Osteocyte (in vitro differentiated cells): ENCODE measurements around the gene PRPF19. TPM values are rescaled to one million over a fixed set of nuclear protein-coding genes. Genes with fewer than 3 reads are reported as not detected.

ENCODE experiments used
- DNase-seq: peaks from one replicate; pipeline ENCODE4 v3.0.0; 2021; ENCODE audit warnings: mixed read lengths; ENCODE audit not compliant: unreplicated experiment; ENCODE audit errors: extremely low spot score
- H3K27ac Mint-ChIP-seq: one replicate; pipeline ENCODE4 v1.8.0; 2021; ENCODE audit warnings: mild to moderate bottlenecking, mixed read lengths; ENCODE audit not compliant: unreplicated experiment
- H3K27me3 Mint-ChIP-seq: one replicate; pipeline ENCODE4 v1.8.0; 2021; ENCODE audit warnings: mixed read lengths; ENCODE audit not compliant: unreplicated experiment
- H3K36me3 Mint-ChIP-seq: one replicate; pipeline ENCODE4 v1.8.0; 2021; ENCODE audit warnings: mixed read lengths; ENCODE audit not compliant: unreplicated experiment
- H3K4me1 Mint-ChIP-seq: one replicate; pipeline ENCODE4 v1.8.0; 2021; ENCODE audit warnings: mixed read lengths; ENCODE audit not compliant: unreplicated experiment
- H3K4me3 Mint-ChIP-seq: one replicate; pipeline ENCODE4 v1.8.0; 2021; ENCODE audit warnings: mild to moderate bottlenecking, moderate library complexity, mixed read lengths; ENCODE audit not compliant: unreplicated experiment
- H3K9me3 Mint-ChIP-seq: one replicate; pipeline ENCODE4 v1.8.0; 2021; ENCODE audit warnings: mixed read lengths; ENCODE audit not compliant: unreplicated experiment
- CTCF ChIP-seq: fragments of 200-600 bp; sonication (generic); IDR thresholded peaks from 2 replicates; pipeline ENCODE4 v1.5.0; 2021; ENCODE audit warnings: antibody characterized with exemption, mild to moderate bottlenecking, moderate library complexity
- total RNA-seq: library from RNA; stranded (reverse); gene quantifications from 2 replicates; pipeline ENCODE4 v1.2.1, GENCODE V29; 2021

Gene PRPF19
- total RNA-seq, 1 donor from 2014 or later, result 78.0 TPM

- no peak for TF ChIP-seq CTCF
- Mint-ChIP-seq H3K27me3 (no peaks in the 10 kb centered on the region), H3K9me3 (no peaks in the 10 kb centered on the region), H3K27ac (no peak overlapping the region), H3K4me3 (no peak overlapping the region), H3K4me1 (peaks cover 18% of the 10 kb centered on the region), H3K36me3 (peaks cover 25% of the 10 kb centered on the region)
- no peak for DNase-seq
These were observed 57.7 kb downstream of the PRPF19 start for GRCh38 chr11:60848714-60849151.

- Mint-ChIP-seq H3K36me3 (peaks cover 23% of the 10 kb centered on the region), H3K4me1 (peaks cover 26% of the 10 kb centered on the region), H3K4me3 (no peak overlapping the region), H3K9me3 (no peaks in the 10 kb centered on the region), H3K27me3 (no peaks in the 10 kb centered on the region), H3K27ac (no peak overlapping the region)
- DNase-seq, result no peak
- TF ChIP-seq CTCF, result no peak
These were observed 58.5 kb downstream of the PRPF19 start for GRCh38 chr11:60847896-60848295.

- DNase-seq, result no peak
- TF ChIP-seq CTCF, result no peak
- Mint-ChIP-seq H3K4me3 (no peak overlapping the region), H3K27me3 (no peaks in the 10 kb centered on the region), H3K36me3 (peaks cover 23% of the 10 kb centered on the region), H3K4me1 (peaks cover 31% of the 10 kb centered on the region), H3K27ac (no peak overlapping the region), H3K9me3 (no peaks in the 10 kb centered on the region)
These were observed 59.1 kb downstream of the PRPF19 start for GRCh38 chr11:60847281-60847680.

- H3K4me3 Mint-ChIP-seq, result no peak overlapping the region
These were observed 61.0 kb downstream of the PRPF19 start for GRCh38 chr11:60845338-60845737.

GRCh38 chr11:60844870-60845221, 61.5 kb downstream of the PRPF19 start:
- TF ChIP-seq CTCF, result no peak
- no peaks in the 10 kb centered on the region for H3K27me3 Mint-ChIP-seq
- no peaks in the 10 kb centered on the region for H3K9me3 Mint-ChIP-seq
- DNase-seq, result no peak
- H3K27ac Mint-ChIP-seq, result no peak overlapping the region
- H3K36me3 Mint-ChIP-seq, result peaks cover 14% of the 10 kb centered on the region
- H3K4me1 Mint-ChIP-seq, result peaks cover 52% of the 10 kb centered on the region
- H3K4me3 Mint-ChIP-seq, result peak overlapping the region; percentile 1

More at GRCh38 chr11:60845338-60845737, 61.0 kb downstream of the PRPF19 start:
- Mint-ChIP-seq H3K27me3 (no peaks in the 10 kb centered on the region), H3K27ac (no peak overlapping the region), H3K4me1 (peaks cover 47% of the 10 kb centered on the region), H3K9me3 (no peaks in the 10 kb centered on the region), H3K36me3 (peaks cover 17% of the 10 kb centered on the region)
- DNase-seq, result no peak
- TF ChIP-seq CTCF, result no peak
